HG03175 (cell line): ENCODE measurements around the gene C1orf115.
"Not testable (repeated sequence)": the region's sequence is repeated elsewhere in the genome, so short reads cannot be mapped to it uniquely, and the experiment has no call there.

Experiments used
- ATAC-seq: cut with Tn5 transposase; IDR thresholded peaks from one replicate; pipeline ENCODE4 v1.9.1; 2021; ENCODE audit warnings: mild to moderate bottlenecking, moderate library complexity; ENCODE audit not compliant: unreplicated experiment

The C1orf115 gene

GRCh38 chr1:220717800-220718640 lies 27.9 kb downstream of the C1orf115 start:
- ATAC-seq = peak; percentile 72

GRCh38 chr1:220721266-220721665 lies 31.1 kb downstream of the C1orf115 start:
- ATAC-seq = not testable (repeated sequence)

DNA sequence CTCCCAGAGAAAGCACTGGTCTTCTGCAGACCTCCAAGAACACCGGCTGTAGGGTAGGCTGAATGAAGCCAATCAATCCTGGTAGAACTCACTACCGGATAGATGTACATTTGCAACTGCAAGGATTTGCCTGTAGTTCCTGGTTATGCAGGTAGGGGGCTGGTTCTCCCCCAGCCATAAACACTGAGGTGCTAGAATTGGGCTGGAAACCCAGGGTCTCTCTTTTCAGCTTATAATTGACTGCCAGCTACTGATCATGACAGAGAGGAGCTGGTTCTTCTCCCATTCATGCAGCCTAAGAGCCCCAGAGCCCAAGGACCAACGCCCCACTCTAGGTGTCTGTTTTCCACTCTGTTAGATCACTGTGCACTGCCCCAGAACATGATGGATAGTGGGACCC lies 36.5 kb downstream of the C1orf115 start:
- peak; percentile 56 for ATAC-seq

DNA sequence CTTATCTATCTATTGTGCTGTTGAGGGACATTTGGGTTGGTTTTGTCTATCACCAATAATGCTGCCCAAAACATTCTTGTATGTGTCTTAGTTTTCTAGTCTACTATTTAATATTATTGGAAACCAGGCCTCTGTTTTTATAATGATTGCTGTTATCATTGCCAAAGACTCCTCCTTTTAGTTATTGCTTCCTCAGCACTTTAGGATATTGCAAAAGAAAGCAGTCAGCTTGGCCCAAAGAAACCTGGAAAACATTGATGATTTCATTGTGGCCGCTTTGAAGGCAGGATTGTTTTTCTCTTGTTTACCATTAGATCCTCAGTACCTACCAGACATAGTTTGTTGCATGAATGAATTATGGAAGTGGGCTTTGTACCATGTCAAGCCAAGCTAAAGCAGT lies 37.4 kb downstream of the C1orf115 start:
- no peak for ATAC-seq

GRCh38 chr1:220730486-220730885 lies 40.3 kb downstream of the C1orf115 start:
- ATAC-seq = no peak

DNA sequence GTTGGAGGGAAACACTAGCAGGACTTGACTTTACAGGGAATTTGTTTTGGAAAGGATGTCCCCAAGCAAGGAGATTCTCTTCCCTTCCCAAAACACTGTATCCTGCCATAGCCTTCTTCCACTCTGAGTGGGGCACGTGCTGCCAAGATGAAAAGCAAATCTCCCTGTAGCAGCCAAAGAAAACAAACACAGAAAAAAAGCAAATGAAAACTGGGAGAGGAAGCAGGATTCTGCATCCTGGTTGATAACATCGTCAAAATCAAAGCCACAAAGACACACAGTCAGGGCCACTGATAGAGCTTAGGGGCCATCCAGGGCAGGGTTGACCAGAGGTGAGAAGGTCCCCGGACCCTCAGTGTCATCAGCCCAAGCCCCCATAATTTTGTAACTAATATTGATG lies 42.0 kb downstream of the C1orf115 start:
- ATAC-seq = no peak

DNA sequence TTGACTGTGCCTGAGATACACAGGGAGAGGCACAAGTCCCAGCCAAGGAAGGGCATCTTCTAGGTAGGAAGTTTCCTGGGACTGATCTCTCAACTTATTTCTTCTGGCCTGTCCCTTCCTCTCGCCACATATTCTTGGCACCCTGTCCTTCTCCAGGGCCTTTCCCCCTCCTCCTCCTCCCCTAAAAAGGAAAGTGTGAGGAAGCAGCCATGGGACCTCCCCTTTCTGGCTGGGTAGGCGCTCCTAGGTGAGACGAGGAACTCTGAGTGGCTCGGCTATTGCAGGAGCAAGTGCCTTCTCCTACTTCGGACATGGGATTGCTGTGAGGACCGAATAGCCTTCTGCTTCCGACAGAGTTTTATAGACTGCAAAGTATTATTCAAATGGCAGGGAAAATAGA lies 42.5 kb downstream of the C1orf115 start:
- ATAC-seq = peak; percentile 20

DNA sequence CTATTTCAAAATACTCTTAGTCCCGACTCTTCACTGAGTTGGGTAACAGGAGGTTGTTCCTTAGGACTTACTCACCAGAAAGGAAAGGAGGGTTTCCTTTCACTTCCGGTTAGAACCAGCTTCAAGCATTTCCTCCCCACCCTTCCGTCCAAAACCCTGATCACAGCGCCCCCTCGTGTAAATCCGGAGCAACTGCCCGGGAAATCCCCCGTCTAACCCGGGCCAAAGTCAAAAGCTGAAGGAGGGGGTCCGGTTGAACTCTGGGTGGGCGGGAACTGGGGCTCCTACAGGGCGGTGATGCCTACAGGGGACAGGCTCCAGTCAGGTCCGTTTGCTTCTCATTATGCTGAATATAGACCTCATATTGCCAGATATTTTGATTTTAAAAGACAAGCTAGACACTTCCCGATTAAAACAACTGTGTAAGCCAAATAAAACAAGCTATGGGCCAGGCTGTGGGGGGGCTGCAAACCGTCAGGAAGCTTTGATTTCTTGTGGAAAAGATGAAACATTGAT lies 43.0 kb downstream of the C1orf115 start:
- ATAC-seq = peak; percentile 92

- no peak for ATAC-seq
These were observed 44.6 kb downstream of the C1orf115 start for GRCh38 chr1:220734571-220735326.

DNA sequence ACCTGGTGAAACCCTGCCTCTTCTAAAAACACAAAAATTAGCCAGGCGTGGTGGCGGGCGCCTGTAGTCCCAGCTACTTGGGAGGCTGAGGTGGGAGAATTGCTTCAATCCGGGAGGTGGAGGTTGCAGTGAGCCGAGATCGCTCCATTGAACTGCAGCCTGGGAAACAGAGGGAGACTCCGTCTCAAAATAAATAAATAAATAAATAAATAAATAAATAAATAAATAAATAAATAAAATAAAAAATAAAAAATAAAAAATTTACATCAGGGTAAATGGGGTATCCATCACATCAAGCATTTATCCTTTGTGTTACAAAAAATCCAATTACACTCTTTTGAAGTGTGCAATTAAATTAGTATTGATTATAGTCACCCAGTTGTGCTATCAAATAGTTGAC lies 46.1 kb downstream of the C1orf115 start:
- not testable (repeated sequence) for ATAC-seq

DNA sequence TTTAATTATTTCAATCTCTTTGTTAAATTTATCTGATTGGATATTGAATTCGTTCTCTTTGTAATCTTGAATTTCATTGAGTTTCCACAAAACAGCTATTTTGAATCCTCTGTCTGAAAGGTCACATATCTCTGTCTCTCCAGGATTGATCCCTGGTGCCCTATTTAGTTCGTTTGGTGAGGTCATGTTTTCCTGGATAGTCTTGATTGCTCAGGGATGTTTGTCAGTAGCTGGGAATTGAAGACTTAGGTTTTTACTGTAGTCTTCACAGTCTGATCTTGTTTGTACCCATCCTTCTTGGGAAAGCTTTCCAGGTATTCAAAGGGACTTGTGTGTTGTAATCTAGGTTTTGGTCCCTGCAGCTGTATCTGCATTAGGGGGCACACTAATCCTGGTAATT lies 51.2 kb downstream of the C1orf115 start:
- no peak for ATAC-seq

DNA sequence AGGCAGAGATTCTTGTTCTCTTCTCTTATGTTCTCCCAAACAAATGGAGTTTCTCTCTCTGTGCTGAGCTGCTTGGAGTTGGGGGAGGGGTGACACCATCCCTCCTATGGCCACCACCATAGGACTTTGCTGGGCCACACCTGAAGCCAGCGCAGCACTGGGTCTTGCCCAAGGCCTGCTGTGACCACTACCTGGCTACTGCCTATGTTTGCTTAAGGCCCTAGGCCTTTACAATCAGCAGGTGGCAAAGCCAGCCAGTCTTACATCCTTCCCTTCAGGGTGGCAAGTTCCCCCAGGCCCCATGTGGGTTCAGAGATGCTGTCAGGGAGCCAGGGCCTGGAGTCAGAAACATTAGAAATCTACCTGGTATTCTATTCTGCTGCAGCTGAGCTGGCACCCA lies 51.7 kb downstream of the C1orf115 start:
- no peak for ATAC-seq

- no peak for ATAC-seq
These were observed 52.4 kb downstream of the C1orf115 start for GRCh38 chr1:220742520-220742919.

- no peak for ATAC-seq
These were observed 56.7 kb downstream of the C1orf115 start for GRCh38 chr1:220746851-220747250.

- no peak for ATAC-seq
These were observed 57.4 kb downstream of the C1orf115 start for GRCh38 chr1:220747437-220748088.

DNA sequence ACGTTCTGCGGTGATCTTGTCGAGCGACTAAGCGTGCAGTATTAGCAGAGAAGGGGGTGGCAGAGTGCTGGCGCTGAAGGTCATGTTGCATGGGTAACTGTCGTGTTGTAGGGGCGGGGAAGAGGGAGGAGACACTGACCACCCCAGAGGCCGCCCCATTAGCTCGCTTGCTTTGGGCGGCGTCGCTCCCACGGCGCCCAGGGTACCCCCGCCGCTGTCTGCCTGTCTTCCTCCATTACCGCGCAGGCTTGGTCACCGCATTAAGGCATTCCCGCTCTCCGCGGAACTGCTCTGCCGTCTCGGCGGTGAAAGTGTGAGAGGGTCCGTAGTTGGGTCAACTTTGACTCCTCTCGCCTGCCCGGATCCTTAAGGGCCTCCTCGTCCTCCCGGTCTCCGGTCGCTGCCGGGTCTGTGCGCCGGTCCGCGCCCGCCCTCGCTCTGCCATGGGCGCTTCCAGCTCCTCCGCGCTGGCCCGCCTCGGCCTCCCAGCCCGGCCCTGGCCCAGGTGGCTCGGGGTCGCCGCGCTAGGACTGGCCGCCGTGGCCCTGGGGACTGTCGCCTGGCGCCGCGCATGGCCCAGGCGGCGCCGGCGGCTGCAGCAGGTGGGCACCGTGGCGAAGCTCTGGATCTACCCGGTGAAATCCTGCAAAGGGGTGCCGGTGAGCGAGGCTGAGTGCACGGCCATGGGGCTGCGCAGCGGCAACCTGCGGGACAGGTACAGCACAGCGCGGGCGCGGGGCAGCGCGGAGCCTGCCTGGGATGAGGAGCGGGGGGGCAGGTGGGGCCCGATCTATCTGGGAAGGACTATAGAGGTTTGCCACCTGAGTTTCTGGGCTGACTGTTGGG lies 58.1 kb downstream of the C1orf115 start, which contains the start of gene MTARC2:
Gene MTARC2 (plus strand): TSS at position 234 of the 846 bp plus-strand sequence. CDS start 210 bp downstream, at position 444.
- ATAC-seq = peak; percentile 81
